Activated CD4-positive, CD25-positive, alpha-beta regulatory T cell treated with anti-CD3 and anti-CD28 coated beads, Interleukin-2, amount 50 U/mL, for 16 hours (primary cell): ENCODE measurements around the gene CCM2L.
"Not testable (repeated sequence)": the region's sequence is repeated elsewhere in the genome, so short reads cannot be mapped to it uniquely, and the experiment has no call there.

Experiments
- DNase-seq: peaks from one replicate; pipeline ENCODE4 v3.0.0-alpha.2; 2020; ENCODE audit warnings: low read depth, low spot score

Gene CCM2L

GRCh38 chr20:32028647-32029372, 18.6 kb downstream of the CCM2L start:
- no peak for DNase-seq

DNA sequence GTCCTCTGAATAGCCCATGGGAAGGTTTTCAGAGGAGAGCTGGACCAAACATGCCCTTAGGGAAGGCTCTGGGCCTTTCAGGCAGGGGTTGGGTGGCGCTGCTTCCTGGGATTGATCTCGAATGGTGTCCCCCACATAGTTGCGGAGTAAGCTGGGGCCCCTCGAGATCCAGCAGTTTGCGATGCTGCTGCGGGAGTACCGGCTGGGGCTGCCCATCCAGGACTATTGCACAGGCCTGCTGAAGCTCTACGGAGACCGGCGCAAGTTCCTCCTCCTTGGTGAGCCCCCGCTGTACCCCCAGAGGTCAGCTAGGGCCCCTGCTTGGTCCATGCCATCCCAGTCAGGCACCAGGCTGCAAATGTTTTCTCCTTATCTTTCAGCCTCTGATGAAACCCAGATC, 19.3 kb downstream of the CCM2L start:
- no peak for DNase-seq

- DNase-seq = peak; percentile 19
Measured at GRCh38 chr20:32031007-32031958, 21.0 kb downstream of the CCM2L start.

DNA sequence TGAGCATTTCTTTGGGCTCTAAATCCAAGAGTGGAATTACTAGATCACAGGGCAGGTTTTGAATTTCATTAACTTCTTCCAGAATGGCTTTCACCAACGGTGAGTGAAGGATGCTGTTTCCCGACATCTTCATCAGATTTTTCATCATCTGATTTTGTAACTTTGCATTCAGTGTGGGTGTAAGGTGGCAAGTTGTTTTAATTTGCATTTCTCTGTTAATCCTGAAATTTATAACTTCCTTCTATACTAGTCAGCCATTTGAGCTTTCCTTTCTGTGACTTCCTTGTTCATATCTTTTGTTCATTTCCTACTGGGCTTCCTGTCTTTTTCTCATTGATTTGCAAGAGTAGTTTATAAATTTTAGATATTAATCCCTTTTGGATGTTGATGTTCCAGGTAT, 23.1 kb downstream of the CCM2L start:
- no peak for DNase-seq

GRCh38 chr20:32033721-32034120, 23.5 kb downstream of the CCM2L start:
- not testable (repeated sequence) for DNase-seq

- no peak for DNase-seq
Measured at GRCh38 chr20:32034581-32035425, 24.6 kb downstream of the CCM2L start.

DNA sequence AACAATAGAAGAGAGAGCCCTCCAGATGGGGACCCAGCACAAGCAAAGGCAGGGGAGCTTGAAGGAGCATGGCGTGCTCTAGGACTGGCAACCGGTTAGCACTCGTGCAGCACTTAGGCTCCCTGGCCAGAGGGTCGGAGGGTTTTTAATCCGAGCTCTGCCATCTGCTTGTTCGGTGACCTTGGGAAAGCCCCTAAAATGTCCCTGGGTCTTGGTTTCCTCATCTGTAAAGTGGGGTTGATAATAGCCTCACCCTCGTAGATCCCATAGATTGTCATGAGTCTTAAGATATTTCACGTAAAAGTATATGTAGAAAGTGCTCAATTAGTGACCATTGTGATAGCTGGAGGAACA, 25.2 kb downstream of the CCM2L start:
- no peak for DNase-seq

DNA sequence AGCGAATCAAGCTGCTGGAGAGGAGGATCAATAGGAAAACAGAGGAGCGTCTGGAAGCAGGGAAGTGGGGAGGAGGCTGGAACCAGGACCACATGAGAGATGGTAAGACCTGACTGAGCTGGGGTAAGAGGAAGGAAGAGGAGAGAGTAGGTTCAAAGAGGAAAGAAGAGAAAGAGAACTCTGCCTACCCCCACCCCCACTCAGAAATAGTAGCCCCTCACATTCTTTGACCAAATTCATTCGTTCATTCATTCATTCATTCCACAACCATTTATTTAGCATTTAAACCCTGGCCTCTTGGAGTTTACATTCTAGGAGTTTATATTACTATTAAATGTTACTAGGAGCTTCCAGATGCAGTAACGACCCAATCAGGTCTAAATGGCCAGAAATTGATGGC, 26.0 kb downstream of the CCM2L start:
- no peak for DNase-seq

GRCh38 chr20:32036716-32037485, 26.7 kb downstream of the CCM2L start:
- no peak for DNase-seq

DNA sequence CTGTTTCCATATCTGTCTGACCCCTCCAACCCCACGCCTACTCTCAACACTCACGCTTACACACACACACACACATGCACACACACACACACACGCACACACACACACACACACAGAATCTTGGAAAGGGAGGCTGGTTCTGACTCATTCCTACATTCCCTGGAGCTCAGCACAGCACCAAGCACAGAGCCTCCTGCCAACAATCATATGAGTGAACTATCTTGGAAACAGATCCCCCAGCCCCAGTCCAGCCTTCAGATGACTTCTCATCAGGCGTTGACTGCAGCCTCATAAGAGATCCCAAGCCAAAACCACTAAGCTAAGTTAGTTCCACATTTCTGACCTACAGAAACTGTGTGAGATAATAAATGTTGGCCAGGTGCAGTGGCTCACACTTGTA, 27.7 kb downstream of the CCM2L start:
- DNase-seq = no peak

- DNase-seq = no peak
Measured at GRCh38 chr20:32040142-32040953, 30.1 kb downstream of the CCM2L start.

GRCh38 chr20:32045999-32046398, 35.8 kb downstream of the CCM2L start:
- no peak for DNase-seq

DNA sequence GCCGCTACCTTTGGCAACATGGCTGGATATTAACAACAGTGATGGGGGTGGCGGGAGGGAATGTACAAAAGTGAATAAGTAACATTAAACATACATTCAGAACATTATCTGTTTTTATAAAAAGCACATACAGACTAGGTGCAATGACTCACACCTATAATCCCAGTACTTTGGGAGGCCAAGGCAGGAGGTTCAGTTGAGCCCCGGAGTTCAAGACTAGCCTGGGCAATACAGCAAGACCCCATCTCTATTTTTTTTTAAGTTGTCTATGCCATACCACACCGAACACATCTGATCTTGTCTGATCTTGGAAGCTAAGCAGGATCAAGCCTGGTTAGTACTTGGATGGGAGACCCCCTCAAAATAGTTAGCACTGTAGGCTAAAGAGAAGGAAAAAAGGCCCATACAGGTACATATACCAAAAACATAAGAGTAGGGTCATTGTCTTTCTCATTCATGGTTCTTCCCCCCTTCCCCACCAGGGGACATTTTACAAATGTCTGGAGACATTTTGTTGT, 40.1 kb downstream of the CCM2L start:
- DNase-seq = no peak

DNA sequence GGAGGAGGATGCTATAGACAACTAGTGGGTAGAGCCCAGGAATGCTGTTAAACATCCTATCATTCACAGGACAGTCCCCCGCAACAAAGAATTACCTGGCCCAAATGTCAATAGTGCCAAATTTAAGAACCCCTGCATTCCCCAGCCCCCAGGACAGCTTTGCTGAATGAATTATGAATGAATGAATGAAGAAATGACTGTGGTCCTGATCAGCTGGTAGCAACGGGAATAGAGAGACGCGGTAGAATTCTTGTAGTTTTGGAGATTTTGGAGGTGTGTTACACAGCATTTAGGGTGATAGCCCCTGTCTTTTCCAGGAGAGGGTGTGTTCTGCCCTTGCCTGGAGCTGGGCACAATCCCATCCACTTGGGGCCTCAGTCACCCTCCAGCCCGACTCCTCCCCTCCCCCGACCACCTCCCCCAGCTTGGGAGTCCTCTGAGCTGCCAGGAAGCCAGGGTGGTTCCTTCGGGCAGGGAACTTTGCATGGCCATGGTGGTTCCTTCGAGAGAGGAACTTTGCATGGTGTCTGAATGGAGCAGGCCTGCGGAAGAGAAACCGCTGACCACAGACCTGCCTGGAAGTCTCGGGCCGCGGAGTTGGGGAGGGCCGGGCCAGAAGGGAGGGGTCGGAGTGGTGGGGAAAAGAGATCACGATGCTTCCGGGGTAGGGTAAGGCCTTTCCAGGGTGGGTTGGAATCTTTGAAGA, 40.8 kb downstream of the CCM2L start:
- no peak for DNase-seq

GRCh38 chr20:32051720-32052089, 41.5 kb downstream of the CCM2L start:
- DNase-seq = no peak

- no peak for DNase-seq
Measured at GRCh38 chr20:32052090-32052777, 42.0 kb downstream of the CCM2L start, which contains the start of gene HCK. HCK (plus strand) TSS chr20:32052242.

- no peak for DNase-seq
Measured at GRCh38 chr20:32052778-32053362, 42.6 kb downstream of the CCM2L start.

DNA sequence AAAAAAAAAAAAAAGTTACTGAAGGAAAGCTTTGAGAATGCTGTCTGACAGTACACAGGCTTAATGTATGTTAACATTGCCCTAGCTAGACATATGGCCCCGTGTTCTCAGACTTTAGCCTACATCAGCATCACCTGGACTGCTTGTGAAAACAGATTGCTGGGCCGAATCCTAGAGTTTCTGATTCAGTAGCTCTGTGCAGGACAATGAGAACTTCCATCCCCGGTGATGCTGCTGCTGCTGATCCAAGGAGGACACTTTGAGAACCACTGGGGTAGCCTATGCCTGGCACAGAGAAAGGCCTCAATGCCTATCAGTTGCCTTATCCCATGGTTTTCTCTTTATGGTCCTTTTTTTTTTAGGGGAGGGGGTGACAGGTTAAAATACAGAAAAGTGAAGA, 43.4 kb downstream of the CCM2L start:
- no peak for DNase-seq
